Mammary epithelial cell (primary cell): ENCODE data around the gene EYS.

Experiments
- CTCF ChIP-seq, 2 donors: IDR thresholded peaks in 1 of 2; conservative IDR thresholded peaks in 1 of 2; 2 replicates each; pipeline ENCODE4 v1.5.1; 2011 to 2012; ENCODE audit warnings: inconsistent platforms in 2 of 2, low read length in 2 of 2, mild to moderate bottlenecking in 2 of 2, control low read depth in 1 of 2, low read depth in 1 of 2; ENCODE audit not compliant: insufficient read depth in 1 of 2; ENCODE audit errors: extremely low read depth in 1 of 2
- EZH2 ChIP-seq: IDR thresholded peaks from 2 replicates; pipeline ENCODE4 v1.6.1; 2012; ENCODE audit warnings: low read length, inconsistent platforms, borderline replicate concordance

- TF ChIP-seq CTCF (conservative IDR thresholded peaks at IDR 0.05 in 1 of 2, IDR thresholded peaks at IDR 0.05 in 1 of 2; ENCODE audit: extremely low read depth in 1 of 2, insufficient read depth in 1 of 2, low read depth in 1 of 2, low read length in 2 of 2) (no peak), EZH2 (no peak)
These were observed 1885.6 kb downstream of the EYS start for GRCh38 chr6:63821442-63821841.
